ENCODE results near the gene ATP6V1B1.

The ATP6V1B1 gene

GRCh38 chr2:70902579-70902978 lies 33.1 kb upstream of the ATP6V1B1 start:
- H3K27ac ChIP-seq, result no peak overlapping the region
- TF ChIP-seq CTCF (IDR thresholded peaks at IDR 0.05), result no peak
- TF ChIP-seq ZFX (IDR thresholded peaks at IDR 0.05; ENCODE audit: borderline replicate concordance), result no peak

GRCh38 chr2:70903171-70903570 lies 32.5 kb upstream of the ATP6V1B1 start:
- H3K27ac ChIP-seq, result no peak overlapping the region
- TF ChIP-seq CTCF (IDR thresholded peaks at IDR 0.05) (no peak), ZFX (IDR thresholded peaks at IDR 0.05; ENCODE audit: borderline replicate concordance) (no peak)

GRCh38 chr2:70903641-70904340 lies 31.9 kb upstream of the ATP6V1B1 start:
- TF ChIP-seq ZFX (IDR thresholded peaks at IDR 0.05; ENCODE audit: borderline replicate concordance), result no peak
- no peak for TF ChIP-seq CTCF (IDR thresholded peaks at IDR 0.05)
- H3K27ac ChIP-seq, result no peak overlapping the region

GRCh38 chr2:70904371-70905216 lies 31.1 kb upstream of the ATP6V1B1 start:
- no peak for TF ChIP-seq ZFX (IDR thresholded peaks at IDR 0.05; ENCODE audit: borderline replicate concordance)
- no peak for TF ChIP-seq CTCF (IDR thresholded peaks at IDR 0.05)

GRCh38 chr2:70905443-70906421 lies 30.0 kb upstream of the ATP6V1B1 start:
- H3K27ac ChIP-seq, result no peak overlapping the region
- TF ChIP-seq ZFX (IDR thresholded peaks at IDR 0.05; ENCODE audit: borderline replicate concordance), result no peak
- TF ChIP-seq CTCF (IDR thresholded peaks at IDR 0.05), result no peak

More at GRCh38 chr2:70904371-70905216, 31.1 kb upstream of the ATP6V1B1 start:
- H3K27ac ChIP-seq, result no peak overlapping the region

- no peak overlapping the region for H3K27ac ChIP-seq
- TF ChIP-seq ZFX (IDR thresholded peaks at IDR 0.05; ENCODE audit: borderline replicate concordance) (no peak), CTCF (IDR thresholded peaks at IDR 0.05) (no peak)
Measured at GRCh38 chr2:70906439-70907005, 29.2 kb upstream of the ATP6V1B1 start.
